Neural progenitor cell (in vitro differentiated cells): Measurements from ENCODE around the gene SH3BGR. TPM values are rescaled to one million over a fixed set of nuclear protein-coding genes. Genes with fewer than 3 reads are reported as not detected.

Source experiments
- DNase-seq: peaks from one replicate; pipeline ENCODE4 v3.0.0-alpha.2; 2016; ENCODE audit warnings: low spot score
- H2AFZ ChIP-seq: fragments of 200-600 bp; sonication (generic); replicated peaks from 2 replicates; pipeline ENCODE4 v1.6.1; 2016; ENCODE audit warnings: antibody characterized with exemption
- H3F3A ChIP-seq: fragments of 200-600 bp; sonication (generic); 2 replicates; pipeline ENCODE4 v1.6.1; 2016; ENCODE audit warnings: antibody characterized with exemption, low read depth
- H3K27ac ChIP-seq: fragments of 200-600 bp; sonication (generic); 2 replicates; pipeline ENCODE4 v1.5.1; 2016; ENCODE audit warnings: mild to moderate bottlenecking
- H3K27me3 ChIP-seq: fragments of 200-600 bp; sonication (generic); 2 replicates; pipeline ENCODE4 v1.6.1; 2016; ENCODE audit warnings: mild to moderate bottlenecking, moderate library complexity
- H3K36me3 ChIP-seq: fragments of 200-600 bp; sonication (generic); 2 replicates; pipeline ENCODE4 v1.5.1; 2016
- H3K4me1 ChIP-seq: fragments of 200-600 bp; sonication (generic); 2 replicates; pipeline ENCODE4 v1.6.1; 2016; ENCODE audit warnings: mixed run types
- H3K4me2 ChIP-seq: fragments of 200-600 bp; sonication (generic); 2 replicates; pipeline ENCODE4 v1.6.1; 2016
- H3K4me3 ChIP-seq: fragments of 200-600 bp; sonication (generic); 2 replicates; pipeline ENCODE4 v1.5.1; 2016
- H3K79me2 ChIP-seq: fragments of 200-600 bp; sonication (generic); 2 replicates; pipeline ENCODE4 v1.6.1; 2016; ENCODE audit warnings: low read depth
- H3K9ac ChIP-seq: fragments of 200-600 bp; sonication (generic); 2 replicates; pipeline ENCODE4 v1.6.1; 2016
- H3K9me3 ChIP-seq: fragments of 200-600 bp; sonication (generic); 2 replicates; pipeline ENCODE4 v1.5.1; 2016; ENCODE audit warnings: low read depth
- H4K20me1 ChIP-seq: fragments of 200-600 bp; sonication (generic); 2 replicates; pipeline ENCODE4 v1.6.1; 2016; ENCODE audit warnings: low read depth
- H3K27ac Mint-ChIP-seq: 3 replicates; pipeline ENCODE4 v1.8.0; 2021; ENCODE audit warnings: mixed read lengths
- H3K27me3 Mint-ChIP-seq: 2 replicates; pipeline ENCODE4 v1.8.0; 2022; ENCODE audit warnings: low read depth, mild to moderate bottlenecking, inconsistent platforms, moderate library complexity, mixed read lengths; ENCODE audit not compliant: insufficient read depth
- H3K36me3 Mint-ChIP-seq: 3 replicates; pipeline ENCODE4 v1.8.0; 2021; ENCODE audit warnings: mixed read lengths
- H3K4me1 Mint-ChIP-seq: 3 replicates; pipeline ENCODE4 v1.8.0; 2021; ENCODE audit warnings: mixed read lengths
- H3K4me3 Mint-ChIP-seq: 3 replicates; pipeline ENCODE4 v1.8.0; 2021; ENCODE audit warnings: mild to moderate bottlenecking, moderate library complexity, mixed read lengths
- H3K9me3 Mint-ChIP-seq: 3 replicates; pipeline ENCODE4 v1.8.0; 2020; ENCODE audit warnings: mixed read lengths
- EZH2 ChIP-seq: fragments of 200-600 bp; sonication (generic); IDR thresholded peaks from 2 replicates; pipeline ENCODE4 v1.6.1; 2017; ENCODE audit warnings: antibody characterized with exemption, mild to moderate bottlenecking, moderate library complexity
- EZH2phosphoT487 ChIP-seq: fragments of 200-600 bp; sonication (generic); IDR thresholded peaks from 2 replicates; pipeline ENCODE4 v1.6.1; 2017; ENCODE audit warnings: antibody characterized with exemption
- total RNA-seq: library from RNA; depleted of rRNA; stranded (reverse); fragments of >200 nt; gene quantifications from 2 replicates; pipeline ENCODE4 v1.2.3, GENCODE V29; 2015; ENCODE audit warnings: low replicate concordance
- TF ChIP-seq, protein P1 (sequence below): fragments of 200-600 bp; sonication (generic); IDR thresholded peaks from 2 replicates; pipeline ENCODE4 v1.5.1; 2017; ENCODE audit warnings: antibody characterized with exemption, mild to moderate bottlenecking

SH3BGR gene
- total RNA-seq, 1 donor from 2014 or later: 12.2 TPM

DNA sequence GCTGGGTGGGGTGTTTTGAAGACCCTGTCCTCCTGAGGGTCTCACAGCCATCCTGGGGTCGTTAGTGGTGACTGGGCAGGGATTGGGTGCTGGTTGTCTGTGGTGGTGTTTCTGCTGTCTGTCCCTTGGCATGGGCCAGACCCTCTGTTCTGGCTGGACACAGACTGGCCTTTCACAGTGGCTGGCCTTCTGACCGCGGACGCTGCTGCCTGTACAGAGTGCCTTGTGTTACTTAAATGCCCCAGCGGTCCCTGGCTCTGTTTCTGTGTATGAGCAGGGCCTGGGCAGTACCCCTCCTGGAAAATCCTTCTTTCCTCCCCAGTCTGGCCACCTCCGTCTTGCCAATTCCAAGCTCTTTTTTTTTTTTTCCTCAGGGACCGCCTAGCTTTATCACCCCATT is 50.9 kb downstream of the SH3BGR start:
- no peak for TF ChIP-seq EZH2phosphoT487
- TF ChIP-seq EZH2: no peak
- TF ChIP-seq, protein P1, sequence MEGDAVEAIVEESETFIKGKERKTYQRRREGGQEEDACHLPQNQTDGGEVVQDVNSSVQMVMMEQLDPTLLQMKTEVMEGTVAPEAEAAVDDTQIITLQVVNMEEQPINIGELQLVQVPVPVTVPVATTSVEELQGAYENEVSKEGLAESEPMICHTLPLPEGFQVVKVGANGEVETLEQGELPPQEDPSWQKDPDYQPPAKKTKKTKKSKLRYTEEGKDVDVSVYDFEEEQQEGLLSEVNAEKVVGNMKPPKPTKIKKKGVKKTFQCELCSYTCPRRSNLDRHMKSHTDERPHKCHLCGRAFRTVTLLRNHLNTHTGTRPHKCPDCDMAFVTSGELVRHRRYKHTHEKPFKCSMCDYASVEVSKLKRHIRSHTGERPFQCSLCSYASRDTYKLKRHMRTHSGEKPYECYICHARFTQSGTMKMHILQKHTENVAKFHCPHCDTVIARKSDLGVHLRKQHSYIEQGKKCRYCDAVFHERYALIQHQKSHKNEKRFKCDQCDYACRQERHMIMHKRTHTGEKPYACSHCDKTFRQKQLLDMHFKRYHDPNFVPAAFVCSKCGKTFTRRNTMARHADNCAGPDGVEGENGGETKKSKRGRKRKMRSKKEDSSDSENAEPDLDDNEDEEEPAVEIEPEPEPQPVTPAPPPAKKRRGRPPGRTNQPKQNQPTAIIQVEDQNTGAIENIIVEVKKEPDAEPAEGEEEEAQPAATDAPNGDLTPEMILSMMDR: no peak
- Histone ChIP-seq H3K9me3 (no peaks in the 10 kb centered on the region), H3K27ac (no peak overlapping the region), H3K27me3 (no peaks in the 10 kb centered on the region), H3F3A (no peaks in the 10 kb centered on the region), H3K4me3 (no peak overlapping the region), H3K9ac (no peak overlapping the region), H2AFZ (no peak overlapping the region), H3K79me2 (no peaks in the 10 kb centered on the region), H3K4me1 (no peaks in the 10 kb centered on the region), H3K4me2 (no peak overlapping the region), H3K36me3 (no peaks in the 10 kb centered on the region), H4K20me1 (no peaks in the 10 kb centered on the region)
- Mint-ChIP-seq H3K27me3 (no peaks in the 10 kb centered on the region), H3K9me3 (no peaks in the 10 kb centered on the region), H3K4me3 (no peak overlapping the region), H3K4me1 (no peaks in the 10 kb centered on the region), H3K27ac (no peak overlapping the region), H3K36me3 (no peaks in the 10 kb centered on the region)
- DNase-seq: no peak

DNA sequence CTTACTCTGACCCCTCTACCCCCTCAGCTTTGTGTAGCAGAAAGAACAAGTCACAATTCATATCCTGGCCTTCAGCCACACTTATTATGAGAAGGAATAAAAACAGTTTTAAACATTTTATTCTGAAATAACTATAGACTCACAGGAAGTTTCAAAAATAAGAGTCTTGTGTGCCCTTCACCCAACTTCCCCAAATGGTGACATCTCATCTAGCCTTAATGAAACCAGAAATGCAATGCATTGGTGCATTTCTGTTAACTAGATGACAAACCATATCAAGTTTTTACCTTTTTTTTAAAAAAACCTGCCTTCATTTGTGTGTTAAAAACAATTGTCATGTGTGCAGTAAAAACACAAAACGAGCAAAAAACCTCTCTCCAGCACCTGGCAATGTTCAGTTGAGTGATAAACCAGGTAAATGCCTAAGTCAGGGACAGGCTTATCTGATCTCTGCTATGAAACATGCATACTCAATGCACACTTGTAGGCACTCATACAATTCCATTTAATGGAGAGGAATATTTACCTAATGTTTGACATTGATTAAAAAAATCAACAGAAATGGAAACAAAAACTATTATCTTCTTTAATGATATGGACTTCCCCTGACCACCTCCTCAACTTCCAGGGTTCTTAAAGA is 51.5 kb downstream of the SH3BGR start:
- Mint-ChIP-seq H3K36me3 (no peaks in the 10 kb centered on the region), H3K27me3 (no peaks in the 10 kb centered on the region), H3K4me3 (no peak overlapping the region), H3K4me1 (no peaks in the 10 kb centered on the region), H3K9me3 (no peaks in the 10 kb centered on the region), H3K27ac (no peak overlapping the region)
- no peaks in the 10 kb centered on the region for H3K9me3 ChIP-seq
- H3K27ac ChIP-seq: no peak overlapping the region
- TF ChIP-seq EZH2 (no peak), EZH2phosphoT487 (no peak)
- TF ChIP-seq, protein P1: no peak
- no peaks in the 10 kb centered on the region for H4K20me1 ChIP-seq
- no peak overlapping the region for H3K4me3 ChIP-seq
- H3K36me3 ChIP-seq: no peaks in the 10 kb centered on the region
- H3F3A ChIP-seq: no peaks in the 10 kb centered on the region
- no peak overlapping the region for H3K4me2 ChIP-seq
- no peaks in the 10 kb centered on the region for H3K4me1 ChIP-seq
- H2AFZ ChIP-seq: no peak overlapping the region
- no peaks in the 10 kb centered on the region for H3K27me3 ChIP-seq
- DNase-seq: no peak
- no peaks in the 10 kb centered on the region for H3K79me2 ChIP-seq
- H3K9ac ChIP-seq: no peak overlapping the region

DNA sequence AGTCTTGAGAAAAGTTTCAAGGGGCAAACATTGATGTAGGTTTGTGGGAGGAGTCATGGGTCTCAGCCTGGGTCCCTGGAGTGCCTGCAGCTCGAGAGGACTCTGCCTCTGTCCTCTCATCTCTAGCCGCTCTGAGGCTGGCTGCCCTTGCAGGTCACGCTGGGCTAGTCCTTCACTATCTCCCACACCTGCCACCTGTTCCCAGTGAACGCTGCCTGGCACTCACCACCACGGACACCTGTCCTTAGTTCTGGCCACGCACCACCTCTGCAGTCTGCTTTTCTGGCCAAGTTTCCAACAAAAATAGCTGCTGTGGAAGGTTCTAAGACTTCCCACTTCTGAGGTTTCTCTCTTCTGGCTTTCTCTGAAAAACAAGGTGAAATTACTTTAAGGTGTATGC is 52.5 kb downstream of the SH3BGR start:
- H3K27ac Mint-ChIP-seq: no peak overlapping the region
- Histone ChIP-seq H3K9me3 (no peaks in the 10 kb centered on the region), H3K4me1 (no peaks in the 10 kb centered on the region), H3K9ac (no peak overlapping the region), H3K4me3 (no peak overlapping the region), H3F3A (no peaks in the 10 kb centered on the region), H2AFZ (no peak overlapping the region), H3K36me3 (no peaks in the 10 kb centered on the region), H3K27me3 (no peaks in the 10 kb centered on the region), H3K4me2 (no peak overlapping the region), H4K20me1 (no peaks in the 10 kb centered on the region), H3K79me2 (no peaks in the 10 kb centered on the region), H3K27ac (no peak overlapping the region)
- TF ChIP-seq, protein P1: no peak
- TF ChIP-seq EZH2phosphoT487 (no peak), EZH2 (no peak)
- H3K4me3 Mint-ChIP-seq: no peak overlapping the region
- H3K4me1 Mint-ChIP-seq: no peaks in the 10 kb centered on the region
- H3K36me3 Mint-ChIP-seq: no peaks in the 10 kb centered on the region
- H3K27me3 Mint-ChIP-seq: no peaks in the 10 kb centered on the region
- no peaks in the 10 kb centered on the region for H3K9me3 Mint-ChIP-seq
- DNase-seq: no peak
